HepG2 (cell line): ENCODE data around the gene C20orf204. TPM values are rescaled to one million over a fixed set of nuclear protein-coding genes. Genes with fewer than 3 reads are reported as not detected.

Experiments used
- HOXA3 ChIP-seq: sonication (generic); formaldehyde crosslinking; IDR thresholded peaks from 2 replicates; pipeline ENCODE4 v1.5.0; 2020; ENCODE audit warnings: missing genetic modification reagents
- IKZF1 ChIP-seq: fragments of 450-650 bp; IDR thresholded peaks from 2 replicates; pipeline ENCODE4 v1.7.1; 2016
- KMT2B ChIP-seq: IDR thresholded peaks from 2 replicates; pipeline ENCODE4 v1.6.1; 2016; ENCODE audit warnings: missing genetic modification reagents, missing compliant biosample characterization
- NCOA2 ChIP-seq: sonication (generic); formaldehyde crosslinking; IDR thresholded peaks from 2 replicates; pipeline ENCODE4 v1.8.0; 2022; ENCODE audit warnings: inconsistent platforms
- SMAD9 ChIP-seq: sonication (generic); formaldehyde crosslinking; IDR thresholded peaks from 2 replicates; pipeline ENCODE4 v1.5.1; 2020; ENCODE audit warnings: mild to moderate bottlenecking, missing genetic modification reagents
- ZC3H4 ChIP-seq: sonication (generic); formaldehyde crosslinking; IDR thresholded peaks from 2 replicates; pipeline ENCODE4 v1.4.0; 2020; ENCODE audit warnings: missing genetic modification reagents, borderline replicate concordance
- ZFY ChIP-seq: sonication (generic); formaldehyde crosslinking; IDR thresholded peaks from 2 replicates; pipeline ENCODE4 v1.4.0; 2020; ENCODE audit warnings: missing genetic modification reagents
- ZNF138 ChIP-seq: sonication (generic); formaldehyde crosslinking; IDR thresholded peaks from 2 replicates; pipeline ENCODE4 v1.5.0; 2020; ENCODE audit warnings: mild to moderate bottlenecking, low read depth, missing genetic modification reagents
- ZNF317 ChIP-seq: sonication (generic); formaldehyde crosslinking; IDR thresholded peaks from 2 replicates; pipeline ENCODE4 v1.5.0; 2020; ENCODE audit warnings: mild to moderate bottlenecking, missing genetic modification reagents
- ZNF33B ChIP-seq: sonication (generic); formaldehyde crosslinking; IDR thresholded peaks from 2 replicates; pipeline ENCODE4 v1.5.1; 2020; ENCODE audit warnings: mild to moderate bottlenecking, missing genetic modification reagents
- ZNF558 ChIP-seq: sonication (generic); formaldehyde crosslinking; IDR thresholded peaks from 2 replicates; pipeline ENCODE4 v1.9.0; 2022; ENCODE audit warnings: mild to moderate bottlenecking, missing genetic modification reagents, borderline replicate concordance
- ZNF570 ChIP-seq: sonication (generic); formaldehyde crosslinking; IDR thresholded peaks from 2 replicates; pipeline ENCODE4 v1.4.0; 2020; ENCODE audit warnings: mild to moderate bottlenecking, missing genetic modification reagents, borderline replicate concordance
- polyA plus RNA-seq, 8 experiments: library from polyadenylated mRNA; depleted of rRNA in 3 of 8; stranded (reverse) in 7 of 8; unstranded in 1 of 8; fragments of >200 nt; fragmentation: Illumina TruSeq in 4 of 8; extraction: Trizol in 4 of 8; gene quantifications; 2 replicates each; pipeline versions ENCODE4 v1.2.1 to v1.2.3, GENCODE V29; 2011 to 2016; ENCODE audit warnings: low read depth in 4 of 8, missing spikeins in 1 of 8, mixed read lengths in 1 of 8; ENCODE audit not compliant: insufficient read depth in 1 of 8
- total RNA-seq, 5 experiments: library from RNA; depleted of rRNA; stranded (reverse); fragments of >200 nt; fragmentation: Illumina TruSeq; extraction: Trizol; gene quantifications; 2 replicates each; pipeline ENCODE4 v1.2.3, GENCODE V29; 2016; ENCODE audit warnings: low read depth in 1 of 5
- TF ChIP-seq, protein P1 (sequence below): sonication (generic); formaldehyde crosslinking; IDR thresholded peaks from 2 replicates; pipeline ENCODE4 v1.5.0; 2020; ENCODE audit warnings: mild to moderate bottlenecking, missing genetic modification reagents, moderate library complexity
- TF ChIP-seq, protein P2 (sequence below): IDR thresholded peaks from 2 replicates; pipeline ENCODE4 v1.6.1; 2016; ENCODE audit warnings: control low read depth
- TF ChIP-seq, protein P3 (sequence below): sonication (generic); formaldehyde crosslinking; IDR thresholded peaks from 2 replicates; pipeline ENCODE4 v1.4.0; 2020; ENCODE audit warnings: missing genetic modification reagents
- TF ChIP-seq, protein P4 (sequence below): sonication (generic); formaldehyde crosslinking; IDR thresholded peaks from 2 replicates; pipeline ENCODE4 v1.5.1; 2020; ENCODE audit warnings: missing genetic modification reagents, mild to moderate bottlenecking, borderline replicate concordance
- TF ChIP-seq, protein P5 (sequence below): sonication (generic); formaldehyde crosslinking; IDR thresholded peaks from 2 replicates; pipeline ENCODE4 v1.4.0; 2020; ENCODE audit warnings: mild to moderate bottlenecking, missing genetic modification reagents
- TF ChIP-seq, protein P6 (sequence below): IDR thresholded peaks from 2 replicates; pipeline ENCODE4 v1.6.1; 2012; ENCODE audit warnings: low read length, improper control_type of control experiment

The C20orf204 gene
- total and polyA plus RNA-seq, 2 of the 13 experiments (the other 11 are each of a cell fraction or from before 2014, with no cell fraction given): 22.1 to 80.0 TPM

DNA sequence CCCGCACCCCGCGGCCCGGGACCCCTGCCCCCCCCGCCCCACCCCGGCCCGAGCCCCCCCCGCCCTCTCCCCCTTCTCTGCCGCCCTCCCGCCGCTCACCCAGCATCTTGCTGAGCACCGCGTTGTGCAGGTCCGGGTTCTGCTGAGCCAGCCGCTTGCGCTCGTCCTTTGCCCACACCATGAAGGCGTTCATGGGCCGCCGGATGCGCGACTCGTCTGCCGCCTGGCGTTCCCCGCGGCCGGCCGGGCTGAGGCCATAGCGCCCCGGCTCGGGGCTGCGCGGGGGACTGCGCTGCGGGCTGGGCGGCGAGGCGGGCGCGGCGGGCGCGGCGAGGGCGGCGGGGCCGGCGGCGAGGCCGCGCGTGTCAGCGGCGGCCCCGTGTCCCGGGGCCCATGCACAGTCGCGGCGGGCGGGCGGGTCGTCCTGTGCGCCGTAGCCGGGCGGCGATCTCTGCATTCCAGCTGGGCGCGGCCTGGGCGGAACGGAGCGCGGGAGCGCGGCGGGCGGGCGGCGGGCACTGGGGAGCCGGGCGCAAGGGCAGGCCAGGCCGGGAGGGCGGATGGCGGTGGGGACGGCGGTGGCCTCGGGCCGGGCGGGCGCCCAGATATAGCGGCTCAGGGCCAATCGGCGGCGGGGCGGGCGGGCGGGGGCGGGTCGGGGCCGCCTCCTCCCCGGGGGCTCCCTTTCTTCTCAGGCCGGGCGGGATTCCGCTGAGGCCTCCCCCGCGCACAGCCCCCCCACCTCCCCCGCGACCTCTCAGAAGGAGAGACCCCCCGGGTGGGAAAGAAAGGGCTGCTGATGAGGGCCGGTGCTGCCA is 13.3 kb downstream of the C20orf204 start, which contains the start of gene SOX18 (continued):
- TF ChIP-seq, protein P1, sequence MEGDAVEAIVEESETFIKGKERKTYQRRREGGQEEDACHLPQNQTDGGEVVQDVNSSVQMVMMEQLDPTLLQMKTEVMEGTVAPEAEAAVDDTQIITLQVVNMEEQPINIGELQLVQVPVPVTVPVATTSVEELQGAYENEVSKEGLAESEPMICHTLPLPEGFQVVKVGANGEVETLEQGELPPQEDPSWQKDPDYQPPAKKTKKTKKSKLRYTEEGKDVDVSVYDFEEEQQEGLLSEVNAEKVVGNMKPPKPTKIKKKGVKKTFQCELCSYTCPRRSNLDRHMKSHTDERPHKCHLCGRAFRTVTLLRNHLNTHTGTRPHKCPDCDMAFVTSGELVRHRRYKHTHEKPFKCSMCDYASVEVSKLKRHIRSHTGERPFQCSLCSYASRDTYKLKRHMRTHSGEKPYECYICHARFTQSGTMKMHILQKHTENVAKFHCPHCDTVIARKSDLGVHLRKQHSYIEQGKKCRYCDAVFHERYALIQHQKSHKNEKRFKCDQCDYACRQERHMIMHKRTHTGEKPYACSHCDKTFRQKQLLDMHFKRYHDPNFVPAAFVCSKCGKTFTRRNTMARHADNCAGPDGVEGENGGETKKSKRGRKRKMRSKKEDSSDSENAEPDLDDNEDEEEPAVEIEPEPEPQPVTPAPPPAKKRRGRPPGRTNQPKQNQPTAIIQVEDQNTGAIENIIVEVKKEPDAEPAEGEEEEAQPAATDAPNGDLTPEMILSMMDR (CRISPR knock-in tag): peak; percentile 60
- peak; percentile 48 for TF ChIP-seq HOXA3 (CRISPR knock-in tag)
- TF ChIP-seq IKZF1: no peak
- TF ChIP-seq, protein P2, sequence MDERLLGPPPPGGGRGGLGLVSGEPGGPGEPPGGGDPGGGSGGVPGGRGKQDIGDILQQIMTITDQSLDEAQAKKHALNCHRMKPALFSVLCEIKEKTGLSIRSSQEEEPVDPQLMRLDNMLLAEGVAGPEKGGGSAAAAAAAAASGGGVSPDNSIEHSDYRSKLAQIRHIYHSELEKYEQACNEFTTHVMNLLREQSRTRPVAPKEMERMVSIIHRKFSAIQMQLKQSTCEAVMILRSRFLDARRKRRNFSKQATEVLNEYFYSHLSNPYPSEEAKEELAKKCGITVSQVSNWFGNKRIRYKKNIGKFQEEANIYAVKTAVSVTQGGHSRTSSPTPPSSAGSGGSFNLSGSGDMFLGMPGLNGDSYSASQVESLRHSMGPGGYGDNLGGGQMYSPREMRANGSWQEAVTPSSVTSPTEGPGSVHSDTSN (CRISPR knock-in tag): no peak
- 0 out of 2 replicates have a peak, but pooled peaks have one; percentile 82 for TF ChIP-seq ZNF138 (CRISPR knock-in tag)
- peak; percentile 59; the same call in 1 of the 2 replicates for TF ChIP-seq ZNF558
- TF ChIP-seq KMT2B: no peak
- TF ChIP-seq, protein P3, sequence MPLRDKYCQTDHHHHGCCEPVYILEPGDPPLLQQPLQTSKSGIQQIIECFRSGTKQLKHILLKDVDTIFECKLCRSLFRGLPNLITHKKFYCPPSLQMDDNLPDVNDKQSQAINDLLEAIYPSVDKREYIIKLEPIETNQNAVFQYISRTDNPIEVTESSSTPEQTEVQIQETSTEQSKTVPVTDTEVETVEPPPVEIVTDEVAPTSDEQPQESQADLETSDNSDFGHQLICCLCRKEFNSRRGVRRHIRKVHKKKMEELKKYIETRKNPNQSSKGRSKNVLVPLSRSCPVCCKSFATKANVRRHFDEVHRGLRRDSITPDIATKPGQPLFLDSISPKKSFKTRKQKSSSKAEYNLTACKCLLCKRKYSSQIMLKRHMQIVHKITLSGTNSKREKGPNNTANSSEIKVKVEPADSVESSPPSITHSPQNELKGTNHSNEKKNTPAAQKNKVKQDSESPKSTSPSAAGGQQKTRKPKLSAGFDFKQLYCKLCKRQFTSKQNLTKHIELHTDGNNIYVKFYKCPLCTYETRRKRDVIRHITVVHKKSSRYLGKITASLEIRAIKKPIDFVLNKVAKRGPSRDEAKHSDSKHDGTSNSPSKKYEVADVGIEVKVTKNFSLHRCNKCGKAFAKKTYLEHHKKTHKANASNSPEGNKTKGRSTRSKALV (CRISPR knock-in tag): no peak
- no peak for TF ChIP-seq ZNF33B (CRISPR knock-in tag)
- TF ChIP-seq ZNF317 (CRISPR knock-in tag): no peak
- no peak for TF ChIP-seq NCOA2
- TF ChIP-seq, protein P4, sequence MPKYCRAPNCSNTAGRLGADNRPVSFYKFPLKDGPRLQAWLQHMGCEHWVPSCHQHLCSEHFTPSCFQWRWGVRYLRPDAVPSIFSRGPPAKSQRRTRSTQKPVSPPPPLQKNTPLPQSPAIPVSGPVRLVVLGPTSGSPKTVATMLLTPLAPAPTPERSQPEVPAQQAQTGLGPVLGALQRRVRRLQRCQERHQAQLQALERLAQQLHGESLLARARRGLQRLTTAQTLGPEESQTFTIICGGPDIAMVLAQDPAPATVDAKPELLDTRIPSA (CRISPR knock-in tag): no peak
- TF ChIP-seq, protein P5, sequence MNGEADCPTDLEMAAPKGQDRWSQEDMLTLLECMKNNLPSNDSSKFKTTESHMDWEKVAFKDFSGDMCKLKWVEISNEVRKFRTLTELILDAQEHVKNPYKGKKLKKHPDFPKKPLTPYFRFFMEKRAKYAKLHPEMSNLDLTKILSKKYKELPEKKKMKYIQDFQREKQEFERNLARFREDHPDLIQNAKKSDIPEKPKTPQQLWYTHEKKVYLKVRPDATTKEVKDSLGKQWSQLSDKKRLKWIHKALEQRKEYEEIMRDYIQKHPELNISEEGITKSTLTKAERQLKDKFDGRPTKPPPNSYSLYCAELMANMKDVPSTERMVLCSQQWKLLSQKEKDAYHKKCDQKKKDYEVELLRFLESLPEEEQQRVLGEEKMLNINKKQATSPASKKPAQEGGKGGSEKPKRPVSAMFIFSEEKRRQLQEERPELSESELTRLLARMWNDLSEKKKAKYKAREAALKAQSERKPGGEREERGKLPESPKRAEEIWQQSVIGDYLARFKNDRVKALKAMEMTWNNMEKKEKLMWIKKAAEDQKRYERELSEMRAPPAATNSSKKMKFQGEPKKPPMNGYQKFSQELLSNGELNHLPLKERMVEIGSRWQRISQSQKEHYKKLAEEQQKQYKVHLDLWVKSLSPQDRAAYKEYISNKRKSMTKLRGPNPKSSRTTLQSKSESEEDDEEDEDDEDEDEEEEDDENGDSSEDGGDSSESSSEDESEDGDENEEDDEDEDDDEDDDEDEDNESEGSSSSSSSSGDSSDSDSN (CRISPR knock-in tag): peak; percentile 84
- TF ChIP-seq, protein P6, sequence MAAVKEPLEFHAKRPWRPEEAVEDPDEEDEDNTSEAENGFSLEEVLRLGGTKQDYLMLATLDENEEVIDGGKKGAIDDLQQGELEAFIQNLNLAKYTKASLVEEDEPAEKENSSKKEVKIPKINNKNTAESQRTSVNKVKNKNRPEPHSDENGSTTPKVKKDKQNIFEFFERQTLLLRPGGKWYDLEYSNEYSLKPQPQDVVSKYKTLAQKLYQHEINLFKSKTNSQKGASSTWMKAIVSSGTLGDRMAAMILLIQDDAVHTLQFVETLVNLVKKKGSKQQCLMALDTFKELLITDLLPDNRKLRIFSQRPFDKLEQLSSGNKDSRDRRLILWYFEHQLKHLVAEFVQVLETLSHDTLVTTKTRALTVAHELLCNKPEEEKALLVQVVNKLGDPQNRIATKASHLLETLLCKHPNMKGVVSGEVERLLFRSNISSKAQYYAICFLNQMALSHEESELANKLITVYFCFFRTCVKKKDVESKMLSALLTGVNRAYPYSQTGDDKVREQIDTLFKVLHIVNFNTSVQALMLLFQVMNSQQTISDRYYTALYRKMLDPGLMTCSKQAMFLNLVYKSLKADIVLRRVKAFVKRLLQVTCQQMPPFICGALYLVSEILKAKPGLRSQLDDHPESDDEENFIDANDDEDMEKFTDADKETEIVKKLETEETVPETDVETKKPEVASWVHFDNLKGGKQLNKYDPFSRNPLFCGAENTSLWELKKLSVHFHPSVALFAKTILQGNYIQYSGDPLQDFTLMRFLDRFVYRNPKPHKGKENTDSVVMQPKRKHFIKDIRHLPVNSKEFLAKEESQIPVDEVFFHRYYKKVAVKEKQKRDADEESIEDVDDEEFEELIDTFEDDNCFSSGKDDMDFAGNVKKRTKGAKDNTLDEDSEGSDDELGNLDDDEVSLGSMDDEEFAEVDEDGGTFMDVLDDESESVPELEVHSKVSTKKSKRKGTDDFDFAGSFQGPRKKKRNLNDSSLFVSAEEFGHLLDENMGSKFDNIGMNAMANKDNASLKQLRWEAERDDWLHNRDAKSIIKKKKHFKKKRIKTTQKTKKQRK: no peak
- TF ChIP-seq SMAD9: no peak
- peak; percentile 88 for TF ChIP-seq ZFY (CRISPR knock-in tag)
- TF ChIP-seq ZC3H4: no peak
- TF ChIP-seq ZNF570 (CRISPR knock-in tag): no peak
